Measurements from ENCODE around the gene RO60. TPM values are rescaled to one million over a fixed set of nuclear protein-coding genes. Genes with fewer than 3 reads are reported as not detected.

RO60 gene
- total RNA-seq, 6 donors from 2014 or later = 49.5 to 131 (median 72.0) TPM

DNA sequence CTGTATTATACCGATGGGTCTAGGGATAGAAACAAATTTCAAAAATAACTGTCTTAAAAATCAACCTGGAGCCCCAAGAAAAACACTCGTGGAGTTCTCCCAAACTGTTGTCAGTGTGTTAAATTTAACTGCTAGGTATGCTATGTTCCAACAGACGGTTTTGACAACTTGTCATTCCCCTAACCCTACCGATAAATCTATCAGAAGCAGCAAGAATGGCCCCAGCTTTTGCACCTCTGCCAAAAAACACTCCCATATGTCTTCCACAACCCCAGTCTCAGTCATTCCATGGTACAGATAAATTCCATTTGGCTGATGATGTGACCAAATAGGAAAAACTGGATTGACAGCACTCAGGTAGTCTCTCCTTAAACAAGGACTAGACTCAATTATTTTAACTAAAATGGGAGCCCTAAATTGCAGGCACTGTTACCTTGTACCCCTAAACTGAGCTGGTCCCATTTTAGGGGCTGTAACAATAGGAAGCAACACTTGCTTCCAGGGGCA, 5.2 kb upstream of the RO60 start:
- Histone ChIP-seq H3K4me3 (no peak overlapping the region), H3K4me1 (peaks cover 11 to 13% (median 13%) of the 10 kb centered on the region in 4 donors), H3K27me3 (no peaks in the 10 kb centered on the region), H3K9me3 (no peaks in the 10 kb centered on the region), H3K36me3 (peaks cover 0 to 19% (median 2%) of the 10 kb centered on the region in 4 donors), H3K27ac (no peak overlapping the region)
- DNase-seq (no peak), ATAC-seq (ENCODE audit: low FRiP score in 2 of 2) (no peak)
- WGBS, 2 donors = 86 to 95% methylated on average over 4 of the region's 4 CpGs
- TF ChIP-seq POLR2A (IDR thresholded peaks at IDR 0.05) (no peak), POLR2AphosphoS5 (IDR thresholded peaks at IDR 0.05) (no peak), EP300 (IDR thresholded peaks at IDR 0.05) (no peak)
- TF ChIP-seq, protein P1, sequence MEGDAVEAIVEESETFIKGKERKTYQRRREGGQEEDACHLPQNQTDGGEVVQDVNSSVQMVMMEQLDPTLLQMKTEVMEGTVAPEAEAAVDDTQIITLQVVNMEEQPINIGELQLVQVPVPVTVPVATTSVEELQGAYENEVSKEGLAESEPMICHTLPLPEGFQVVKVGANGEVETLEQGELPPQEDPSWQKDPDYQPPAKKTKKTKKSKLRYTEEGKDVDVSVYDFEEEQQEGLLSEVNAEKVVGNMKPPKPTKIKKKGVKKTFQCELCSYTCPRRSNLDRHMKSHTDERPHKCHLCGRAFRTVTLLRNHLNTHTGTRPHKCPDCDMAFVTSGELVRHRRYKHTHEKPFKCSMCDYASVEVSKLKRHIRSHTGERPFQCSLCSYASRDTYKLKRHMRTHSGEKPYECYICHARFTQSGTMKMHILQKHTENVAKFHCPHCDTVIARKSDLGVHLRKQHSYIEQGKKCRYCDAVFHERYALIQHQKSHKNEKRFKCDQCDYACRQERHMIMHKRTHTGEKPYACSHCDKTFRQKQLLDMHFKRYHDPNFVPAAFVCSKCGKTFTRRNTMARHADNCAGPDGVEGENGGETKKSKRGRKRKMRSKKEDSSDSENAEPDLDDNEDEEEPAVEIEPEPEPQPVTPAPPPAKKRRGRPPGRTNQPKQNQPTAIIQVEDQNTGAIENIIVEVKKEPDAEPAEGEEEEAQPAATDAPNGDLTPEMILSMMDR (IDR thresholded peaks at IDR 0.05) = no peak

DNA sequence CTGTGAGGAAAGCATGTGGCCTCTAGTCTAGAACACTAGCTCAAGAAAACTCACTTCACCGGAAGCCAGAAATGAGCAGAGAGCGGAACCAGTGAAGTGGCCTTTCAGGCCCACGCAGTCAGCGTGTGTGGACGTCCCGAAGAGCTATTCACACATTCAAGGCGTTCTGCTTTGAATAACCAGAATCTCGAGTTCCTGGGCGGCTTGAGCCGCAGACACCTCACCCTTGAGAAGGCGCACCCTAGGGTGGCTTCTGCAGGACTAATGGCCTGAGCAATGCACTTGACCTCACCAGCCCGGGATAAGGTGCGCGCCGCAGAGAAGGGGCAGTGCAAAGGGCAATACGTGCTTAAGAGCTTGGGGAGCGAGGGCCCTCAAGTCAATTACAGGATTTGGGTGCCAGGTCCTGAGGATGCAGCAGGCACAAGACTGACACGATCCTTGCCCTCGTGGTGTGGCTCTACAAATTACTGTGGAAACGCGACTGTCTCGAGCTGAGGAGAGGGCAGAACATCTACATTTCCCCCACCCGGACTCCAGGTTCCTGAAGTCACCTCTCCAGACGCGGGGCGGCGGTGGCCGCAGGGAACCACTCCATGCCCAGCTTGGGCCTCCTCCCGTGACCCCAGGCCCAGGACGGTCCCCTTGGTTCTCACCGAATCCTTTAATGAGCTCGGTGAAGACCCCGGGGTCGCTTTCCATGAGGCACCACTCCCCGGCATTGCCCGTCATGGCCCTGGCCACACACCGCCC, 707 bp upstream of the RO60 start:
- Histone ChIP-seq H3K4me1 (peaks cover 27 to 31% (median 28%) of the 10 kb centered on the region in 4 donors), H3K9me3 (no peaks in the 10 kb centered on the region), H3K27ac (peak overlapping the region; percentile 94 to 97 (median 96)), H3K27me3 (no peaks in the 10 kb centered on the region), H3K4me3 (peak overlapping the region; percentile 66 to 87 (median 70)), H3K36me3 (no peaks in the 10 kb centered on the region)
- DNase-seq (peak in 1 of 2 donors; percentile 75), ATAC-seq (ENCODE audit: low FRiP score in 2 of 2) (peak; percentile 63 to 85)
- TF ChIP-seq EP300 (IDR thresholded peaks at IDR 0.05) (no peak), POLR2AphosphoS5 (IDR thresholded peaks at IDR 0.05) (peak in 1 of 2 donors; percentile 14), POLR2A (IDR thresholded peaks at IDR 0.05) (peak in 1 of 4 donors; percentile 45)
- TF ChIP-seq, protein P1 (IDR thresholded peaks at IDR 0.05) = peak in 1 of 6 experiments; percentile 11
- 0 to 1% methylated on average over 15 to 35 of the region's 37 CpGs for WGBS, 2 donors

DNA sequence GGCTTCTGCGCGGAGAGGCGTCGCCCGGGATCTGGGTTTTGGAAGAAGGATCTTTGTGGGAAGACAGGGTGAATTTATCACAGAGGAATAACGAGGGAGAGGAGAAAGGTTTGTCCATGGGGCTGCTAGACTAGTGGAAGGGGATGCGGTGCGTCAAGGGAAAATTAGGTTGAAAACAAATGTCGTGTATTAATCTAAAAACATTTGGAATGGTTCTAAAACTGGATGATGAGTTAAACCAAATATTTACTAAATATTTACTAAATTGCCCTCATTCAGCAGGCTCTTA, 647 bp downstream of the RO60 start:
- ATAC-seq (ENCODE audit: low FRiP score in 2 of 2) (no peak), DNase-seq (no peak)
- Histone ChIP-seq H3K4me3 (peak overlapping the region; percentile 45 to 87 (median 70)), H3K27me3 (no peaks in the 10 kb centered on the region), H3K9me3 (no peaks in the 10 kb centered on the region), H3K36me3 (no peaks in the 10 kb centered on the region), H3K27ac (peak overlapping the region; percentile 94 to 97 (median 96)), H3K4me1 (peaks cover 27 to 31% (median 28%) of the 10 kb centered on the region in 4 donors)
- no peak for TF ChIP-seq POLR2A (IDR thresholded peaks at IDR 0.05)
- no peak for TF ChIP-seq POLR2AphosphoS5 (IDR thresholded peaks at IDR 0.05)
- no peak for TF ChIP-seq EP300 (IDR thresholded peaks at IDR 0.05)
- TF ChIP-seq, protein P1 (IDR thresholded peaks at IDR 0.05) = no peak
- WGBS, 2 donors = 0 to 1% methylated on average over 9 of the region's 9 CpGs

DNA sequence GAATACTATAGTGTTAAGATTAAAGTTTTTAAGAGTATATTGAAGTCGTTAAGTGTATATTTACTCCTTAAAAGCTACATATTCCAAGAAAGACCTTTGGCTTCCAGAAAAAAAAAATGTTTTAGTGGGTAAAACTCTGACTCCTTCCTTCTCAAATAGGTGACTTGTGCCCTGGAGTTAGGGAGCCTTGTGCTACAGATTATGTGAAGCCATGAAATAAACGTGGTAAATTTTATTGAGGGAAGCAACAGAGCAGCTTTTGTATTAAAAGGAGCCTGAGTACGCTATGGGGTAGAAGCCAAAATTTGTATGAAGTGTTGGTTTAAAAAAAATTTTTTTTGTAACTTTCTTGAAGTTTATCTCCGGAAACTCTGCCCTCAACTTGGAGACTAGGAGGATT, 994 bp downstream of the RO60 start:
- Histone ChIP-seq H3K4me3 (peak overlapping the region; percentile 45 to 87 (median 70)), H3K36me3 (no peaks in the 10 kb centered on the region), H3K27me3 (no peaks in the 10 kb centered on the region), H3K4me1 (peaks cover 27 to 31% (median 28%) of the 10 kb centered on the region in 4 donors), H3K9me3 (no peaks in the 10 kb centered on the region), H3K27ac (peak overlapping the region; percentile 94 to 97 (median 96))
- 12 to 19% methylated on average over 4 of the region's 4 CpGs for WGBS, 2 donors
- TF ChIP-seq, protein P1 (IDR thresholded peaks at IDR 0.05) = no peak
- TF ChIP-seq POLR2A (IDR thresholded peaks at IDR 0.05) (no peak), POLR2AphosphoS5 (IDR thresholded peaks at IDR 0.05) (no peak), EP300 (IDR thresholded peaks at IDR 0.05) (no peak)
- ATAC-seq (ENCODE audit: low FRiP score in 2 of 2) = no peak
- no peak for DNase-seq

All from upper lobe of left lung (tissue), 6 donors.